Renal cortex interstitium (tissue), 11 donors: ENCODE data around the gene LYPD1. TPM values are rescaled to one million over a fixed set of nuclear protein-coding genes. Genes with fewer than 3 reads are reported as not detected.
A peak's percentile ranks its signal among the peaks of the same experiment; 100 is the strongest.

Experiments used
- DNase-seq, 11 donors: peaks; one replicate each; pipeline ENCODE4 v3.0.0-alpha.2; 2013; ENCODE audit warnings: low read depth in 9 of 11, low spot score in 4 of 11; ENCODE audit errors: extremely low read depth in 1 of 11
- polyA plus RNA-seq, 3 donors: library from polyadenylated mRNA; unstranded; fragments of 120-200 nt; gene quantifications; one replicate each; pipeline ENCODE4 v1.2.1, GENCODE V29; 2013; ENCODE audit not compliant: insufficient read length in 3 of 3

LYPD1 gene
- polyA plus RNA-seq, 3 donors, result 93.0 to 117 (median 94.4) TPM

GRCh38 chr2:132645722-132646539, 24.1 kb downstream of the LYPD1 start:
- DNase-seq, result no peak

- no peak for DNase-seq
These were observed 24.8 kb downstream of the LYPD1 start for GRCh38 chr2:132645176-132645575.

GRCh38 chr2:132642415-132642814, 27.6 kb downstream of the LYPD1 start:
- DNase-seq, result no peak

- no peak for DNase-seq
These were observed 28.2 kb downstream of the LYPD1 start for GRCh38 chr2:132641819-132642218.

GRCh38 chr2:132640116-132640515, 29.9 kb downstream of the LYPD1 start:
- no peak for DNase-seq

- DNase-seq, result no peak
These were observed 31.5 kb downstream of the LYPD1 start for GRCh38 chr2:132638313-132639040.

- DNase-seq, result no peak
These were observed 33.7 kb downstream of the LYPD1 start for GRCh38 chr2:132636346-132636745.

GRCh38 chr2:132633635-132634034, 36.4 kb downstream of the LYPD1 start:
- no peak for DNase-seq

GRCh38 chr2:132632000-132632649, 37.9 kb downstream of the LYPD1 start:
- DNase-seq, result peak in 1 of 11 donors; percentile 39

GRCh38 chr2:132627536-132627935, 42.5 kb downstream of the LYPD1 start:
- DNase-seq, result no peak

GRCh38 chr2:132623096-132623839, 46.7 kb downstream of the LYPD1 start:
- no peak for DNase-seq

- no peak for DNase-seq
These were observed 48.7 kb downstream of the LYPD1 start for GRCh38 chr2:132621131-132621875.

- no peak for DNase-seq
These were observed 49.9 kb downstream of the LYPD1 start for GRCh38 chr2:132620115-132620514.

- no peak for DNase-seq
These were observed 51.3 kb downstream of the LYPD1 start for GRCh38 chr2:132618734-132619133.

GRCh38 chr2:132617989-132618388, 52.0 kb downstream of the LYPD1 start:
- DNase-seq, result no peak

- no peak for DNase-seq
These were observed 54.5 kb downstream of the LYPD1 start for GRCh38 chr2:132615329-132616085.

GRCh38 chr2:132611719-132612118, 58.3 kb downstream of the LYPD1 start:
- DNase-seq, result no peak
